Calu3 (cell line): Measurements from ENCODE around the gene MYO3B. TPM values are rescaled to one million over a fixed set of nuclear protein-coding genes. Genes with fewer than 3 reads are reported as not detected.

ENCODE experiments used
- BruUV-seq: library from RNA; stranded (reverse); fragments of 400-500 nt; replicated peaks from 2 replicates; lab custom pipeline; 2021; lab: Mats Ljungman, UMichigan
- CTCF ChIA-PET: fragments of 300-600 bp; sonication (Branson Sonifier 250); formaldehyde crosslinking; loops from one replicate; lab custom pipeline; 2022; ENCODE audit warnings: antibody characterized with exemption; lab: Charles Lee
- DNase-seq: peaks from one replicate; pipeline ENCODE4 v3.0.0; 2022
- H3K27ac Mint-ChIP-seq: one replicate; pipeline ENCODE4 v1.8.0; 2022; ENCODE audit warnings: mixed read lengths; ENCODE audit not compliant: unreplicated experiment
- H3K27me3 Mint-ChIP-seq: one replicate; pipeline ENCODE4 v1.8.0; 2022; ENCODE audit warnings: mixed read lengths; ENCODE audit not compliant: unreplicated experiment
- H3K36me3 Mint-ChIP-seq: one replicate; pipeline ENCODE4 v1.8.0; 2022; ENCODE audit warnings: mild to moderate bottlenecking, moderate library complexity, mixed read lengths; ENCODE audit not compliant: insufficient read depth, unreplicated experiment
- H3K4me1 Mint-ChIP-seq: one replicate; pipeline ENCODE4 v1.8.0; 2022; ENCODE audit warnings: mild to moderate bottlenecking, low read depth, mixed read lengths; ENCODE audit not compliant: unreplicated experiment
- H3K4me3 Mint-ChIP-seq: one replicate; pipeline ENCODE4 v1.8.0; 2022; ENCODE audit warnings: mild to moderate bottlenecking, low read depth, moderate library complexity, mixed read lengths; ENCODE audit not compliant: unreplicated experiment
- H3K9me3 Mint-ChIP-seq: one replicate; pipeline ENCODE4 v1.8.0; 2022; ENCODE audit warnings: low read depth, mixed read lengths; ENCODE audit not compliant: unreplicated experiment
- intact Hi-C: fragments of 100-400 bp; cut with micrococcal nuclease; formaldehyde crosslinking; loops from one replicate; pipeline ENCODE4 v1.10.0; 2022; ENCODE audit not compliant: unreplicated experiment
- total RNA-seq: library from RNA; stranded (reverse); gene quantifications from 2 replicates; pipeline ENCODE4 v1.2.3, GENCODE V29; 2022
- TF ChIP-seq, protein P1 (sequence below): fragments of 200-600 bp; IDR thresholded peaks from one replicate; pipeline ENCODE4 v1.8.0; 2022; ENCODE audit warnings: antibody characterized with exemption; ENCODE audit not compliant: unreplicated experiment

MYO3B gene
- total RNA-seq, 1 experiment from 2014 or later, result 5.0 TPM

DNA sequence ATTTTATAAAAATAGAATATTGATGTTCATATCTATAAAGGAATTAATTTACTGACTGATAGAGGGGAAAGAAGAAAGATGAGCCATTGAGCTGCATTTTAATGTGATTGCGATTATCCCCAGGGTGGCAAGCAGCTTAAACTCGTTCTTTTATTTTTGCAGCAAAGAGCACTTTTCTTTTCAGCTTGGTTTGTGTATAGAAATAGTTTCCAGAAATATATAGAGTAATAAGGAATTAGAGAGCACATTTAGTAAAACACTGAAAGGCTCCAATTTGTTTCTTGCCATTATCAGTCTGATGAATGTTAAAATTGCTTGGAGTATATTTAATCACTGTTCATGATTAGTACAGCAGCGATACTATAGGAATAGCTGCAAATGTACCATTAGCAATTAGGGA lies 119.5 kb downstream of the MYO3B start:
- CTCF ChIA-PET, result no interaction called here
- intact Hi-C loops, result no loop called here
- H3K4me1 Mint-ChIP-seq, result no peaks in the 10 kb centered on the region
- no peaks in the 10 kb centered on the region for H3K9me3 Mint-ChIP-seq
- no peak for DNase-seq
- TF ChIP-seq, protein P1, sequence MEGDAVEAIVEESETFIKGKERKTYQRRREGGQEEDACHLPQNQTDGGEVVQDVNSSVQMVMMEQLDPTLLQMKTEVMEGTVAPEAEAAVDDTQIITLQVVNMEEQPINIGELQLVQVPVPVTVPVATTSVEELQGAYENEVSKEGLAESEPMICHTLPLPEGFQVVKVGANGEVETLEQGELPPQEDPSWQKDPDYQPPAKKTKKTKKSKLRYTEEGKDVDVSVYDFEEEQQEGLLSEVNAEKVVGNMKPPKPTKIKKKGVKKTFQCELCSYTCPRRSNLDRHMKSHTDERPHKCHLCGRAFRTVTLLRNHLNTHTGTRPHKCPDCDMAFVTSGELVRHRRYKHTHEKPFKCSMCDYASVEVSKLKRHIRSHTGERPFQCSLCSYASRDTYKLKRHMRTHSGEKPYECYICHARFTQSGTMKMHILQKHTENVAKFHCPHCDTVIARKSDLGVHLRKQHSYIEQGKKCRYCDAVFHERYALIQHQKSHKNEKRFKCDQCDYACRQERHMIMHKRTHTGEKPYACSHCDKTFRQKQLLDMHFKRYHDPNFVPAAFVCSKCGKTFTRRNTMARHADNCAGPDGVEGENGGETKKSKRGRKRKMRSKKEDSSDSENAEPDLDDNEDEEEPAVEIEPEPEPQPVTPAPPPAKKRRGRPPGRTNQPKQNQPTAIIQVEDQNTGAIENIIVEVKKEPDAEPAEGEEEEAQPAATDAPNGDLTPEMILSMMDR, result no peak
- no TSS peak for BruUV-seq
- no peak overlapping the region for H3K4me3 Mint-ChIP-seq
- H3K36me3 Mint-ChIP-seq, result no peaks in the 10 kb centered on the region
- H3K27me3 Mint-ChIP-seq, result no peaks in the 10 kb centered on the region
- no peak overlapping the region for H3K27ac Mint-ChIP-seq

DNA sequence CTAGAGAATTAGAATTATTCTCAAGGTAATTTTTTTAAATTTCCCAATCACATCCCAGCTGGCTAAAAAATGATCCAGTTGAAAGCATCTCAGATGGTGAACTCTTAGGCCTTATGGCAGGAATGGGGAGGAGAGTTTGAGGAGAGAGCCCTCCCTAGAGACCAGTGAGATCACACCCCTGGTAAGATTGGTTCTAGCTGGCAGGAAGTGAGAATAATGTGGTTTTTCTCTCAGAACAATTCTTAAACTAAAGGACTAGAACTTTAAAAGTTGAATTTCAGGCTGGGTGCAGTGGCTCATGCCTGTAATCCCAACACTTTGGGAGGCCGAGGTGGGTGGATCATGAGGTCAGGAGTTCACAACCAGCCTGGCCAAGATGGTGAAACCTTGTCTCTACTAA lies 120.2 kb downstream of the MYO3B start:
- TF ChIP-seq, protein P1, result no peak
- intact Hi-C loops, result no loop called here
- no peaks in the 10 kb centered on the region for H3K27me3 Mint-ChIP-seq
- CTCF ChIA-PET, result no interaction called here
- DNase-seq, result no peak
- H3K4me1 Mint-ChIP-seq, result no peaks in the 10 kb centered on the region
- no TSS peak for BruUV-seq
- no peak overlapping the region for H3K27ac Mint-ChIP-seq
- H3K36me3 Mint-ChIP-seq, result no peaks in the 10 kb centered on the region
- H3K4me3 Mint-ChIP-seq, result no peak overlapping the region
- H3K9me3 Mint-ChIP-seq, result no peaks in the 10 kb centered on the region

DNA sequence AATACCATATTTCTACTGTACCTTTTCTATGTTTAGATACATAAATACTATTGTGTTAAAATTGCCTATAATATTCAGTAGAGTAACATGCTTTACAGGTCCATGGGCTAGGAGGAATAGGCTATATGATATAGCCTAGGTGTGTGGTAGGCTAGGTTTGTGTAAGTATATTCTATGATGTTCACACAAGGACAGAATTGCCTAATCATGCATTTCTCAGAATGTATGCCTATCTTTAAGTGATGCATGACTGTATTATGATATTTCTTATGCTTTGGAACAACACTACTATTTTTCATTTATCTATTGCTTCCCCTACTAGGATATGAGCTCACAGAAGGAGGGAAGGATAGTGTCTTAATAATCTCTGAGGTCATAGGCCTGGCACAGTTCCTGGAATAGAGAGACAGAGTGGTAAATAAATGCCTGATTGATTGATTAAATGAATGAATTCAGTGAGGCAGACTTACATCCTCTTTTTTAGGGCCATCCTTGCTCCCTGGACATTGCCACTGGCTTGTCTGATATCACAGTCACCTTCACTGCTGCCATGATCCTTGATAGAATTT lies 121.0 kb downstream of the MYO3B start:
- intact Hi-C loops, result no loop called here
- CTCF ChIA-PET, result interaction anchor here (0.6 kb wide), 1 partner anchor 708 kb away, joined by 3 read pairs; no protein-coding TSS in a partner anchor
- Mint-ChIP-seq H3K4me3 (no peak overlapping the region), H3K27me3 (no peaks in the 10 kb centered on the region), H3K9me3 (no peaks in the 10 kb centered on the region), H3K36me3 (no peaks in the 10 kb centered on the region), H3K27ac (no peak overlapping the region), H3K4me1 (no peaks in the 10 kb centered on the region)
- BruUV-seq, result no TSS peak
- TF ChIP-seq, protein P1, result no peak
- no peak for DNase-seq

DNA sequence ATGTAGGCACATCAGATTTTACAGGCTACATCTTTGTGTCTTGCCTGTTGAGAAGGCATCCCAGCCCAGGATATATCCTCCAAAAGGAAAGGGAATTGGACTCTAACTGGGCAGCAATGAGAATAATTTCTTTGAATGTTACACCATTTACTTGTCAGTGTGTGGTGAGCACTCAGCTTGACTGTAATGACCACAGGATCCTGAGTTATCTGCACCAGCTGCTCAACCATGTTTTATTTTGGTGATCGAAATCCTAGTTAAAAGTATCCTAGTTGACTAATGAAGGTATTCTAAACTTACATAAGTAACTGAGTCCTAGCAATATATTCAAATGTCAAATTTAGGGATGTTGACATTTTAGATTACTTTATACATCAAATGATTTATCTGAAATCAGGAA lies 123.0 kb downstream of the MYO3B start:
- H3K27me3 Mint-ChIP-seq, result no peaks in the 10 kb centered on the region
- no peak for DNase-seq
- no peaks in the 10 kb centered on the region for H3K4me1 Mint-ChIP-seq
- intact Hi-C loops, result no loop called here
- CTCF ChIA-PET, result no interaction called here
- no peak overlapping the region for H3K27ac Mint-ChIP-seq
- no peaks in the 10 kb centered on the region for H3K36me3 Mint-ChIP-seq
- H3K9me3 Mint-ChIP-seq, result no peaks in the 10 kb centered on the region
- no TSS peak for BruUV-seq
- TF ChIP-seq, protein P1, result no peak
- H3K4me3 Mint-ChIP-seq, result no peak overlapping the region
